RPMI8226 (cell line): ENCODE data around the gene GLIS1.

Experiments
- DNase-seq: peaks from one replicate; pipeline ENCODE4 v3.0.0-alpha.2; 2015

GLIS1 gene

GRCh38 chr1:53517821-53518352 is 221.1 kb downstream of the GLIS1 start:
- no peak for DNase-seq

GRCh38 chr1:53517109-53517508 is 221.9 kb downstream of the GLIS1 start:
- DNase-seq, result no peak

GRCh38 chr1:53516181-53516580 is 222.8 kb downstream of the GLIS1 start:
- DNase-seq, result no peak

GRCh38 chr1:53514436-53514835 is 224.5 kb downstream of the GLIS1 start:
- no peak for DNase-seq

- DNase-seq, result no peak
Observed at GRCh38 chr1:53513846-53514245, 225.1 kb downstream of the GLIS1 start.

GRCh38 chr1:53512807-53513755 is 225.9 kb downstream of the GLIS1 start:
- no peak for DNase-seq

- DNase-seq, result no peak
Observed at GRCh38 chr1:53511933-53512806, 226.8 kb downstream of the GLIS1 start.

- no peak for DNase-seq
Observed at GRCh38 chr1:53511323-53511932, 227.5 kb downstream of the GLIS1 start.

- no peak for DNase-seq
Observed at GRCh38 chr1:53510215-53510614, 228.7 kb downstream of the GLIS1 start.

GRCh38 chr1:53509775-53510174 is 229.2 kb downstream of the GLIS1 start:
- DNase-seq, result no peak

- DNase-seq, result peak; percentile 35
Observed at GRCh38 chr1:53508991-53509666, 229.8 kb downstream of the GLIS1 start.

GRCh38 chr1:53508056-53508990 is 230.6 kb downstream of the GLIS1 start:
- DNase-seq, result no peak

- no peak for DNase-seq
Observed at GRCh38 chr1:53507116-53507820, 231.7 kb downstream of the GLIS1 start.

GRCh38 chr1:53506355-53507050 is 232.5 kb downstream of the GLIS1 start:
- DNase-seq, result no peak

- no peak for DNase-seq
Observed at GRCh38 chr1:53505891-53506290, 233.1 kb downstream of the GLIS1 start.

- no peak for DNase-seq
Observed at GRCh38 chr1:53505401-53505800, 233.6 kb downstream of the GLIS1 start.

GRCh38 chr1:53504901-53505300 is 234.1 kb downstream of the GLIS1 start:
- no peak for DNase-seq

- no peak for DNase-seq
Observed at GRCh38 chr1:53503433-53504217, 235.3 kb downstream of the GLIS1 start.
